IPS-18a (cell line): ENCODE measurements around the gene SZT2.
"Not testable (repeated sequence)": the region's sequence is repeated elsewhere in the genome, so short reads cannot be mapped to it uniquely, and the experiment has no call there.

Source experiments
- H3K27ac ChIP-seq: one replicate; pipeline ENCODE4 v1.5.1; 2013; ENCODE audit warnings: low read length
- H3K27me3 ChIP-seq: one replicate; pipeline ENCODE4 v1.6.1; 2013; ENCODE audit warnings: mild to moderate bottlenecking, low read length; ENCODE audit not compliant: control insufficient read depth, insufficient read depth
- H3K36me3 ChIP-seq: one replicate; pipeline ENCODE4 v1.6.1; 2013; ENCODE audit warnings: low read depth, low read length; ENCODE audit not compliant: control insufficient read depth
- H3K4me1 ChIP-seq: one replicate; pipeline ENCODE4 v1.6.1; 2013; ENCODE audit warnings: low read depth, low read length; ENCODE audit not compliant: control insufficient read depth
- H3K4me3 ChIP-seq: one replicate; pipeline ENCODE4 v1.5.1; 2013; ENCODE audit warnings: low read length
- H3K9ac ChIP-seq: one replicate; pipeline ENCODE4 v1.6.1; 2013; ENCODE audit warnings: mild to moderate bottlenecking, low read length, moderate library complexity
- H3K9me3 ChIP-seq: one replicate; pipeline ENCODE4 v1.6.1; 2013; ENCODE audit warnings: low read depth, low read length; ENCODE audit not compliant: control insufficient read depth

Gene SZT2

DNA sequence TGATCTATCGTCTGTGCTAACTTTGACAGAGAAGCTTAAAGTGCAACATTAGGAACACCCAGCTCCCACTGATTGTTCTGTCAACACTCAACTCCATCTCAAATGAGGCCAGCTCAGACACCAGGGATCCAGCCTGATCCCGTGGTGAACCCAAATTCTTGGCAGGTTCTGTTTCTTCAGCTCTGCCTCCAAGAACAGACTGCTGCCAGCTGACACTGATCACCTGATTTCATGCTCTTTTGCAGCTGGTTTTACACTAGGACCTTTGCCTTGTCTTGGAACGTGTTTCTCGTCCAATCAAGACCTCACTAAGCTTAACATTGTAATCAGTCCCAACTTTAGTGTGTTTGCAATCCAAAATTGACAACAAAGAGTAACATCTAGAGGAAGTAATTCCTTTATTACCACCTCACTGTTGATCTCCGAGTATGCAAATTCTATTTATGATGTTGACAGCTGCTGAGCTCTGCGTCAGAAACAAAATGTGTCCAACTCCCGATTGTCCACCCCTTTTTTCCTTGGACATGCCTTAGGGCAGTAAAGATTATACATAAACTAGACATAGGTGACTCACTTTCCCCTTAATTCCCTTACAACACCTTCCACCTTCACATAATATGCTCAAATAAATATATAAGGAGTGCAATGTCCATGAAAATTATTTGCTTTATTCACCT is 65.7 kb downstream of the SZT2 start:
- Histone ChIP-seq H3K9me3 (no peaks in the 10 kb centered on the region), H3K27ac (no peak overlapping the region), H3K4me1 (peaks cover 19% of the 10 kb centered on the region), H3K4me3 (no peak overlapping the region), H3K36me3 (peaks cover 7% of the 10 kb centered on the region), H3K27me3 (no peaks in the 10 kb centered on the region), H3K9ac (no peak overlapping the region)

DNA sequence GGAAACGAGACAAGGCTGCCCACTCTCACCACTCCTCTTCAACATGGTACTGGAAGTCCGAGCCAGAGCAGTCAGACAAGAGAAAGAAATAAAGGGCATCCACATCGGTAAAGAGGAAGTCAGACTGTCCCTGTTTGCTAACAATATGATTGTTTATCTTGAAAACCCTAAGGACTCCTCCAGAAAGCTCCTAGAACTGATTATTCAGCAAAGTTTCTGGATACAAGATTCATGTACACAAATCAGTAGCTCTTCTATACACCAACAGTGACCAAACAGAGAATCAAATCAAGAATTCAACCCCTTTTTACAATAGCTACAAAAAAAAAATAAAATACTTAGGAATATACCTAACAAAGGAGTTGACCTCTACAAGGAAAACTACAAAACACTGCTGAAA is 68.7 kb downstream of the SZT2 start:
- H3K4me1 ChIP-seq, result peaks cover 13% of the 10 kb centered on the region
- H3K27ac ChIP-seq, H3K4me3 ChIP-seq, H3K36me3 ChIP-seq, H3K9me3 ChIP-seq, H3K27me3 ChIP-seq, H3K9ac ChIP-seq: not testable (repeated sequence)

DNA sequence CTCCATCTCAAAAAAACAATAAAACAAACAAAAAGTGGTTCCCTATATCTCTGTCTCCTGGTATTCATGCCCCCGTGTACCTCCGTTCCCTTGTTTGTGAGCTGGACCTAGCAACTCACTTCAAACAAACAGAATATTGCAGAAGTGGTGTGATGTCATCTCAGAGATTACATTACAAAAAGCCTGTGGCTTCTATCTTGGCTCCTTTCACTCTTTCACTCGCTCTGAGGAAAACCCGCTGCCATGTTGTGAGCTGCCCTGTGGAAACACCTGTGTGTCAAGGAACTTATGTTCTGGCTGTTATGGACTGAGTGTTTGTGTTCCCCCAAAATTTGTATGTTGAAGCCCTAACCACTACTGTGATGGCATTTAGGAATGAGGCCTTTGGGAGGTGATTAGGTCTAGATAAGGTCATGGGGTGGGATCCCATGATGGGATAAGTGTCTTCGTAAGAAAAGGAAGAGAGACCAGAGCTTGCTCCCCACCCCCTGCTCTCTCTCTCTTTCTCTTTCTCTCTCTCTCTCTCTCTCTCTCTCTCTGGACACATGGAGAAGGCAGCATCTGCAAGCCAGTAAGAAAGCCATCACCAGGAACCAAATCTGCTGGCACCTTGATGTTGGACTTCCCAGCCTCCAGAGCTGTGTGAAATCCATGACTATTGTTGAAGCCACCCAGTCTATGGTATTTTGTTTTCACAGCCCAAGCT is 71.4 kb downstream of the SZT2 start:
- Histone ChIP-seq H3K9me3 (no peaks in the 10 kb centered on the region), H3K36me3 (no peaks in the 10 kb centered on the region), H3K27me3 (no peaks in the 10 kb centered on the region), H3K4me1 (no peaks in the 10 kb centered on the region), H3K9ac (no peak overlapping the region), H3K4me3 (no peak overlapping the region), H3K27ac (no peak overlapping the region)

DNA sequence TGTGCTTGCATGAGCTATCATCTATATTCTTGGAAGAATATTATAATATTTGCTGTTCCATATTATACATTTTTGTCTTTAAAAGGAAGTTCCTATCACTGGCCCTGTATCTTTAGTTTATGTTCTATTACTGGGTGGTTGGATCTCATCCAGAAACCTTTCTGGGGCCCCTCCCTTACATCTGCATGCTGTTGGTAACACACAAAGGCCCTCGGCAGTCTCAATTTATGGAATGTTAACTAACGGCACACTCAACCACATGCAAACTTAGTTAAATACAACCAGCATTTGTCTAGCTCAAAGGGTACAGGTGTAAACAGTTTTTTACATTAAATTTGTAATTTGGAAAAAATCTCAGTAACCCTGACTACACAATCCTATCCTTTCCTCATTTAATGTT is 73.8 kb downstream of the SZT2 start:
- Histone ChIP-seq H3K27me3 (no peaks in the 10 kb centered on the region), H3K9me3 (no peaks in the 10 kb centered on the region), H3K27ac (no peak overlapping the region), H3K4me3 (no peak overlapping the region), H3K4me1 (no peaks in the 10 kb centered on the region), H3K36me3 (no peaks in the 10 kb centered on the region), H3K9ac (no peak overlapping the region)

DNA sequence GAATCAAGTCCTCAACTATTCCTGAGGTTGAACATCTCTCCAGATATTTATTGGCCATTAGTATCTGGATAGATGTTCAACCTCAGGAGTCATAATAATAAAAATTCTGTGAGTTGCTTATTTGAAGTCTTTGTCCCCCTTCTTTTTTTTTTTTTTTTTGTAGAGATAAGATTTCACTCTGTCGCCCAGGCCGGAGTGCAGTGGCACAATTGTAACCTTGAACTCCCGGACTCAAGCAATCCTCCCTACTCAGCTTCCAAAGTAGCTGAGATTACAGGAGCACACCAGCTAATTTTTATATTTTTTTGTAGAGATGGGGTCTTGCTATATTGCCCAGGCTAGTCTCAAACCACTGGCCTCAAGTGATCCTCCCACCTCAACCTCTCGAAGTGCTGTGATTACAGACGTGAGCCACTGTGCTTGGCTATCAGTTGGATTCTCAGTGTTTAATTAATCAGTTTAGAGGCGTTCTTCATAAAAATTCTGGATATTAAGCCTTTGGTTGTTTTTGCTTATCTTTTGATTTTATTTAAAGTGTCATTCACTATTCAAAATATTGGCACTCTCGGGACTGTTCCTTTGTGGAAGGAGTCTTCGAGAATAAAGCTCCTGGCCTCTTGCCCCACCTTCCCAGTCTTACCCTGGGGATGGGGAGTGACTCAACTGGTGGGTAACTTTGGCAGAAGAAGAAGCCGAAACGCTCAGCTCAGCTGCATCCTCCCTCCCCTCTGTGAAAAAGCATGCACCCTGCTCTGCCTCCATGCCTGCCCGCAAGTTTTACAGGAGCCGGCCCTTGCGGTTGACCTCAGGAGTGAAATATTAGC is 75.2 kb downstream of the SZT2 start:
- H3K27me3 ChIP-seq, result no peaks in the 10 kb centered on the region
- no peaks in the 10 kb centered on the region for H3K36me3 ChIP-seq
- no peaks in the 10 kb centered on the region for H3K9me3 ChIP-seq
- no peak overlapping the region for H3K4me3 ChIP-seq
- no peak overlapping the region for H3K27ac ChIP-seq
- no peaks in the 10 kb centered on the region for H3K4me1 ChIP-seq
- H3K9ac ChIP-seq, result no peak overlapping the region

DNA sequence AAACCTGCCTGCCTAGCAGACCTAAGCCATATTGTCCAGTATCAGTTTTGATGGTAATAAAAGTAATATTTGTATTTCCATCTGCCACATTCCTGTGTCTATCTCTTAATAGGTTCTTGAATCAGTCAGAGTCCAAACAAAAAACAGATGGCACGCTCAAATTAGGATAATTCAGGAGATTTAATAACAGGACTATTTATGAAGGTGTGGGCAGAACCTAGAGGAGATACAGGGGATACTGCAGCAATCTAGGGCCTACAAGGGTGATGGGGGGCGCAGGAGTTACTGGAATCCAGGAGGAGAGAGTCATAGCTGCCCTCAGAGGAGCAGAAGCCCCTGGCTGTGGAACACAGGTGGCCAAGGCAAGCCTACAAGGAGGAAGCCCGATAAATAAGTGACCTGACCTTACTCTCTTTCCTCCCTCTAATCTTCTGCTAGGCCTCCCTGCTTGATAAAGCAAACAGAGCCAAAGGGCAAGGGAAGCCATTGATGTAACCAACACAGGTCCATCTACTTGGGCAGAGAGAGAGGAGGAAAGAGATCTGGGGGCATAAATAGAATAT is 75.9 kb downstream of the SZT2 start:
- no peaks in the 10 kb centered on the region for H3K27me3 ChIP-seq
- no peaks in the 10 kb centered on the region for H3K36me3 ChIP-seq
- no peak overlapping the region for H3K4me3 ChIP-seq
- no peak overlapping the region for H3K27ac ChIP-seq
- no peak overlapping the region for H3K9ac ChIP-seq
- H3K9me3 ChIP-seq, result no peaks in the 10 kb centered on the region
- no peaks in the 10 kb centered on the region for H3K4me1 ChIP-seq

DNA sequence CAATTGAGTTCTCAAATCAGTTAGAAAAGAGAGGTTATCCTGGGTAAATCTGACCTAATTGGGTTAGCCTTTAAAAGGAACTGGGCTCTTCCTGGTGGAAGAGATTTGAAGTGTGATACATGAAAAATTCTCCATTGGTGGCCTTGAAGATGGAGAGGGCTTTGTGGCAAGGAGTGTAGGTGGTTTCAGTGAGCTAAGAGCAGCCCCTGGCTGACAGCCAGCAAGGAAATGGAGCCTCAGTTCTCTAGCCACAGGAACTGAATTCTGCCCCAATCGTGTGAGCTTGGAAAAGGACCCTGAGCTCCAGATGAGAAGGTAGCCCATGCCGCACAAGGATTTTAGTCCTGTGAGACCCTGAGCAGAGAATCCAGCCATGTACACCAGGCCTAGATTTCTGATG is 76.7 kb downstream of the SZT2 start:
- Histone ChIP-seq H3K4me1 (no peaks in the 10 kb centered on the region), H3K9ac (no peak overlapping the region), H3K4me3 (no peak overlapping the region), H3K27ac (no peak overlapping the region), H3K9me3 (no peaks in the 10 kb centered on the region), H3K27me3 (no peaks in the 10 kb centered on the region), H3K36me3 (no peaks in the 10 kb centered on the region)

DNA sequence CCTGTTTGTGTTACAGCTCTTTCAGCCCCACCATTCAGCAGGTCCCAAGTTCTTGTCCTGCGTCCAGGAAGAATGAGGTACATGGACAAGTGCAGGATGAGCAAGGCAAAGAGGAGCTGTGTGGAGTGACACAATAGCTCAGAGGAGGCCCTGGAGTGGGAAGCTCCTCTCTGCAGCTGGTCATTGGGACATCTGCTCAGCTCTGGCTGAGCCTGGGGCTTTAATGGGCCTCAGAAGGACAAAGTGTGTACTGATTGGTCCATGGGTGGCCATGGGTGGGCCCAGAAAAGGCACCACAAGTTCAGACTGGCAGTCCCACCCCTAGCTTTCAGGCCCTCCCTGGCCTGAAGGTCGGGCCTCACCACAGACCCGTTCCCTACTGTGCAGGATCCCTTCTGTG is 78.7 kb downstream of the SZT2 start:
- Histone ChIP-seq H3K27me3 (no peaks in the 10 kb centered on the region), H3K9me3 (no peaks in the 10 kb centered on the region), H3K27ac (no peak overlapping the region), H3K9ac (no peak overlapping the region), H3K4me3 (no peak overlapping the region), H3K4me1 (peaks cover 4% of the 10 kb centered on the region), H3K36me3 (no peaks in the 10 kb centered on the region)

DNA sequence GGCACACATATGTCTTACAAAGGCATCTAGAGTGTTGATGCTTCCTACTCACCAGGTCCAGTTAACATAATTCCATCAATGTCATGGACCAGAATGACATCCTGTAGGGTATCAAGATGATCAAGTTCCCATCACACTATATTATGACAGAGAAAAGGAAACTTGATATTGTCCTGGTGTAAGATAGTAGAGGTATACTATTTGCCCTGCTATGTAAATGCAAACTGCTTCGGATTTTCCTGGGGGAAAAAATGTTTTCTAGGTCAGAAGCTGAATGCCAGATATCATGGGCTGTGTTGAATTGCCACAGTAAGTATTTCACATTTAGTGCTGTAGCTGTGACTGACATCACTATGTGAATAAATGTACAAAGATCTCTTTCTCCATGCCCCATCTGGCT is 80.2 kb downstream of the SZT2 start:
- Histone ChIP-seq H3K4me3 (no peak overlapping the region), H3K9ac (no peak overlapping the region), H3K9me3 (no peaks in the 10 kb centered on the region), H3K36me3 (no peaks in the 10 kb centered on the region), H3K4me1 (peaks cover 4% of the 10 kb centered on the region), H3K27me3 (no peaks in the 10 kb centered on the region), H3K27ac (no peak overlapping the region)

DNA sequence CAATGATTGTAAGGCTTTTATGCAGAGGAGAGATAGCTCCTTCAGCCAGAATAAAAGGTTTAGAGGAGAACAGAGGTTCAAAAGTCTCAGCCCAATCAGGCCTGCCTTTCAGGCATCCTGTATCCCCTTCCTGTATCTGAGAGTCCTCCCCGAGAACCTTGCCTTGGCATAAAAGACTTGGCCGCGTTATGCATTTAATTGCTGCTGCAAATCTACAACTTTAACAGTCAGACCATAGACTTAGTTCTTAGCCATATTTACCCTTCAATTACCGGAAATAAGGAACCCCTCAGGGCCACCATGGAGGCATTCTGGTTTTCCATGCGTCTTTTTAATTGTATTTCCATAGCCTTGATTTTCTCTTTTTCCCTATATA is 82.4 kb downstream of the SZT2 start:
- Histone ChIP-seq H3K4me3 (no peak overlapping the region), H3K27me3 (no peaks in the 10 kb centered on the region), H3K27ac (no peak overlapping the region), H3K4me1 (peaks cover 4% of the 10 kb centered on the region), H3K9me3 (no peaks in the 10 kb centered on the region), H3K36me3 (no peaks in the 10 kb centered on the region), H3K9ac (no peak overlapping the region)

DNA sequence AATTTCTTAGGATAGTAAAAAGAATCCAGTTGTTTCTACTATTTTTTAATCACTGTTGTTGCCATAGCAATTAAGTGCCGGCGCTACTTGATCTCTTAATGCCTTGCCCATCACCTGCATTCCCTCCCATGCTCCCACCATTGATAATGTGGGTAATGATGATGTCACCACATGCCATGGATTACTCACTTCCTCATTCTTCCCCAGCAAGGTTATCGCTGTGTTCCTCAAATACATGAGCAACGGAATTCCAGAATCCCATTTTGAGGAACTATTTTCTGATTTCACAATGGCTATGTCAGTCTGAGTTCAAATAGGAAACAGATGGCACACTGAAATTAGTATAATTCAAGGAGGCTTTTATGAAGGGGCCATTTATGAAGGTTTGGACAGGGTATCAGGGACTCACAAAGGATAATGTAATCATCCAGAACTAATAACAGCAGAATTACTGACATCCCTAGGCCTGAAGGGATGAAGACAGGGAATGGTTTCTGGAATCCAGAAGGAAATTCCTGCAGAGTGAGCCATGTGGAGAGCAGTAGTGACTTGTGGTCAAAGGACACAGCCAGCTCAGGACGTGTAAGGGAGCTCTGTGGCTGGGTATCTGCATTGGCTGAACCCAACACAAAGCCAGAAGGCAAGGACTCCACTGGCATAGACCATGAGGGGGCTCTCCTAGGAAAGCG is 82.9 kb downstream of the SZT2 start:
- H3K4me3 ChIP-seq, H3K27me3 ChIP-seq, H3K4me1 ChIP-seq, H3K9me3 ChIP-seq, H3K27ac ChIP-seq, H3K9ac ChIP-seq, H3K36me3 ChIP-seq: not testable (repeated sequence)
